Testis (tissue), 2 donors: Measurements from ENCODE around the gene TAF11L11.
"Not testable (repeated sequence)": the region's sequence is repeated elsewhere in the genome, so short reads cannot be mapped to it uniquely, and the experiment has no call there.

Experiments used
- POLR2A ChIP-seq: fragments of 450-650 bp; IDR thresholded peaks from one replicate; pipeline ENCODE4 v1.6.1; 2017; ENCODE audit warnings: antibody characterized with exemption, mild to moderate bottlenecking, moderate library complexity
- TF ChIP-seq, protein P1 (sequence below), 3 experiments: fragments of 450-650 bp in 2 of 3; fragments of 200-600 bp in 1 of 3; sonication (generic) in 1 of 3; IDR thresholded peaks; one replicate each; pipeline ENCODE4 v1.5.1; 2016 to 2019; ENCODE audit warnings: antibody characterized with exemption in 3 of 3, mild to moderate bottlenecking in 2 of 3, moderate library complexity in 1 of 3

DNA sequence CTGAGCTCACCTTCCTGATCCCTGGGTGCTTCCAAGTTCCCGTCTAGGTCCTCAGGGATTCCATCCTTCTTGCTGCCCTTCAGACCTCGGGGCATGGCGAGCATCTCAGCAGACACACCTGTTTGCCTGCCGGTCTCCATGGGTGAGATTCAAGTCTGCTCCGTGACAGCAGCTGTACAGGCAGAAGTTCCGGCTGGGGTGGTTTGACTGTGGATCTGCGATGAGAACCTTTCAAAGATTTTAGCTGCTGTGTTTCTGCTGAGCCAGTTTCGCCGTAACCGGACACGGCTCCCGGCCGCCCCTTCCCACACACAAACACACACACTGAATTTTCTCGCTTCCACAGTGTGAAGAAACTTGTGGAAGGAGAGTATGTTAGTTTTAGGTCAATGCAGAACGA lies 9.7 kb upstream of the TAF11L11 start, which contains the start of gene TAF11L9:
- TF ChIP-seq, protein P1, sequence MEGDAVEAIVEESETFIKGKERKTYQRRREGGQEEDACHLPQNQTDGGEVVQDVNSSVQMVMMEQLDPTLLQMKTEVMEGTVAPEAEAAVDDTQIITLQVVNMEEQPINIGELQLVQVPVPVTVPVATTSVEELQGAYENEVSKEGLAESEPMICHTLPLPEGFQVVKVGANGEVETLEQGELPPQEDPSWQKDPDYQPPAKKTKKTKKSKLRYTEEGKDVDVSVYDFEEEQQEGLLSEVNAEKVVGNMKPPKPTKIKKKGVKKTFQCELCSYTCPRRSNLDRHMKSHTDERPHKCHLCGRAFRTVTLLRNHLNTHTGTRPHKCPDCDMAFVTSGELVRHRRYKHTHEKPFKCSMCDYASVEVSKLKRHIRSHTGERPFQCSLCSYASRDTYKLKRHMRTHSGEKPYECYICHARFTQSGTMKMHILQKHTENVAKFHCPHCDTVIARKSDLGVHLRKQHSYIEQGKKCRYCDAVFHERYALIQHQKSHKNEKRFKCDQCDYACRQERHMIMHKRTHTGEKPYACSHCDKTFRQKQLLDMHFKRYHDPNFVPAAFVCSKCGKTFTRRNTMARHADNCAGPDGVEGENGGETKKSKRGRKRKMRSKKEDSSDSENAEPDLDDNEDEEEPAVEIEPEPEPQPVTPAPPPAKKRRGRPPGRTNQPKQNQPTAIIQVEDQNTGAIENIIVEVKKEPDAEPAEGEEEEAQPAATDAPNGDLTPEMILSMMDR (IDR thresholded peaks at IDR 0.05), result not testable (repeated sequence)
- TF ChIP-seq POLR2A, result not testable (repeated sequence)
